Measurements from ENCODE around the gene SNCAIP. TPM values are rescaled to one million over a fixed set of nuclear protein-coding genes. Genes with fewer than 3 reads are reported as not detected.

The SNCAIP gene
- total RNA-seq, 1 experiment from 2014 or later, result 3.0 TPM

DNA sequence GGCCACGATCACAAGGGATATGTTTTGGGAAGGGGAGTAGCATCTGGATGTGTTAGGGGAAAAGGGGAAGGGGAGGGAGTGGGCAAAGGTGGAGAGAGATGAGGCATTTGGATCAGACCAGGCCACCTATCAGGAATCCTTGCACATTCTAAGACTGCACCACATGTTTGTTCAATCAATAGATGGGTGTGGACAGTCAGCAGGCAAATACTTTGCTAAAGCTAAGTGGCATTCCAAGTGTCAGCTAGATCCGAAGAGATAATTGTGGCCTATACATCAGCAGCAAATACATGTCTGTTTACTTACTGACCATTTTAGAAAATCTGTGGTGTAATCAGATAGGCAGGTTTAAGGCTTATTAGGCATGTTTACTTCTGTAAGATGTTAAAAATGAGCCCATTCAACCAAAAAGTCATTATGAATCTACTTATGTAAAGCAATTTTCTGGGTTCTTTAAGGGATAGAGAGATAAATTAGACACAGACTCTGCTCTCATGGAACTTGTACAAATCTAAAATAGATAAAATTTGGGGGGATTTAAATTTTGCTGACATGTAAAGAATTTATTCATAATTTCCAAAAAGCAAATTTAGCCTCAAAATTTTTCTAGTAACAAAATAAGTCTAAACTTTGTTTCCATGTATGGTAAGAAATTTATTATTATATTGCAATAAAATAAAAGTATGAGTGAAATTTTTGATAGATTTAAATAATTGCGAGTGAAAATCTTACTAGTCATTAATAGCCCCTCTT is 107.3 kb downstream of the SNCAIP start:
- TF ChIP-seq, protein P1, sequence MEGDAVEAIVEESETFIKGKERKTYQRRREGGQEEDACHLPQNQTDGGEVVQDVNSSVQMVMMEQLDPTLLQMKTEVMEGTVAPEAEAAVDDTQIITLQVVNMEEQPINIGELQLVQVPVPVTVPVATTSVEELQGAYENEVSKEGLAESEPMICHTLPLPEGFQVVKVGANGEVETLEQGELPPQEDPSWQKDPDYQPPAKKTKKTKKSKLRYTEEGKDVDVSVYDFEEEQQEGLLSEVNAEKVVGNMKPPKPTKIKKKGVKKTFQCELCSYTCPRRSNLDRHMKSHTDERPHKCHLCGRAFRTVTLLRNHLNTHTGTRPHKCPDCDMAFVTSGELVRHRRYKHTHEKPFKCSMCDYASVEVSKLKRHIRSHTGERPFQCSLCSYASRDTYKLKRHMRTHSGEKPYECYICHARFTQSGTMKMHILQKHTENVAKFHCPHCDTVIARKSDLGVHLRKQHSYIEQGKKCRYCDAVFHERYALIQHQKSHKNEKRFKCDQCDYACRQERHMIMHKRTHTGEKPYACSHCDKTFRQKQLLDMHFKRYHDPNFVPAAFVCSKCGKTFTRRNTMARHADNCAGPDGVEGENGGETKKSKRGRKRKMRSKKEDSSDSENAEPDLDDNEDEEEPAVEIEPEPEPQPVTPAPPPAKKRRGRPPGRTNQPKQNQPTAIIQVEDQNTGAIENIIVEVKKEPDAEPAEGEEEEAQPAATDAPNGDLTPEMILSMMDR (conservative IDR thresholded peaks at IDR 0.05), result no peak
- no peaks in the 10 kb centered on the region for H3K9me3 ChIP-seq (ENCODE audit: control insufficient read depth, low read depth, low read length)
- H3K27ac ChIP-seq (ENCODE audit: insufficient read length, low read depth, low read length), result no peak overlapping the region
- no peak overlapping the region for H3K18ac ChIP-seq (ENCODE audit: insufficient read length, low read depth, low read length)
- H4K5ac ChIP-seq (ENCODE audit: insufficient read length, low read depth, low read length), result no peak overlapping the region
- Mint-ChIP-seq H3K27me3 (ENCODE audit: low read depth) (no peaks in the 10 kb centered on the region), H3K4me3 (no peak overlapping the region), H3K9me3 (no peaks in the 10 kb centered on the region), H3K4me1 (peaks cover 26 to 35% of the 10 kb centered on the region in 2 experiments), H3K27ac (no peak overlapping the region), H3K36me3 (ENCODE audit: insufficient read depth in 1 of 3, low read depth in 3 of 3) (peaks cover 0 to 2% (median 0%) of the 10 kb centered on the region in 3 experiments; a peak in 5 of 7 replicates)
- H3K4me2 ChIP-seq (ENCODE audit: insufficient read depth, insufficient read length, low read length), result no peak overlapping the region
- H3K9ac ChIP-seq (ENCODE audit: extremely low read depth, insufficient read length, low read length), result no peak overlapping the region
- no peak overlapping the region for H2AK5ac ChIP-seq (ENCODE audit: insufficient read length, low read length)
- no peak overlapping the region for H2BK120ac ChIP-seq (ENCODE audit: low read depth, low read length, poor library complexity, severe bottlenecking)
- no peak overlapping the region for H4K91ac ChIP-seq (ENCODE audit: insufficient read length, low read depth, low read length)
- H3K23ac ChIP-seq (ENCODE audit: insufficient read length, low read depth, low read length), result no peak overlapping the region
- H3K27me3 ChIP-seq (ENCODE audit: insufficient read depth, low read length), result no peaks in the 10 kb centered on the region
- no peaks in the 10 kb centered on the region for H4K20me1 ChIP-seq (ENCODE audit: control insufficient read depth, insufficient read depth, insufficient read length)
- no peak overlapping the region for H2BK12ac ChIP-seq (ENCODE audit: insufficient read length, low read depth, low read length)
- peaks cover 5% of the 10 kb centered on the region for H3K4me1 ChIP-seq (ENCODE audit: insufficient read depth, low read length)
- no peaks in the 10 kb centered on the region for H3K79me1 ChIP-seq (ENCODE audit: insufficient read depth, low read depth, low read length, poor library complexity, severe bottlenecking)
- H3K56ac ChIP-seq (ENCODE audit: insufficient read length, low read depth, low read length), result no peak overlapping the region
- no peak overlapping the region for H3K14ac ChIP-seq (ENCODE audit: insufficient read depth, low read length)
- no peak overlapping the region for H3T11ph ChIP-seq (ENCODE audit: low read length)
- H3K4ac ChIP-seq (ENCODE audit: low read depth, low read length), result no peak overlapping the region
- no peak overlapping the region for H2BK15ac ChIP-seq (ENCODE audit: low read depth, low read length)
- DNase-seq, result no peak
- no CpG with 5 or more reads among the region's 3 CpGs for WGBS (ENCODE audit: extremely low coverage, insufficient read length, low lambda C conversion rate)
- no peak overlapping the region for H2AFZ ChIP-seq (ENCODE audit: low read length)
- no peak overlapping the region for H2BK5ac ChIP-seq (ENCODE audit: insufficient read length, low read length)
- no peak overlapping the region for H4K8ac ChIP-seq (replicated peaks; ENCODE audit: insufficient read length, low read depth, low read length)
- H2BK20ac ChIP-seq (ENCODE audit: low read depth, low read length, poor library complexity, severe bottlenecking), result no peak overlapping the region
- no peaks in the 10 kb centered on the region for H3K79me2 ChIP-seq (ENCODE audit: insufficient read depth, low read length)
- no peaks in the 10 kb centered on the region for H3K23me2 ChIP-seq (ENCODE audit: insufficient read length, low read depth, low read length, poor library complexity, severe bottlenecking)
